Stimulated activated CD4-positive, alpha-beta T cell treated with anti-CD3 and anti-CD28 coated beads, Interleukin-1b, Interleukin-23, amount 100 ng/mL, for 24 hours (primary cell): ENCODE data around the gene CDH4.

Source experiments
- DNase-seq, 4 experiments: peaks; one replicate each; pipeline ENCODE4 v3.0.0-alpha.2; 2020; ENCODE audit warnings: low read depth in 4 of 4, low spot score in 1 of 4

The CDH4 gene

GRCh38 chr20:61571916-61572711 lies 320.1 kb downstream of the CDH4 start:
- no peak for DNase-seq

- DNase-seq = no peak
These were observed 320.7 kb downstream of the CDH4 start for GRCh38 chr20:61572789-61573188.

GRCh38 chr20:61573415-61574305 lies 321.6 kb downstream of the CDH4 start:
- no peak for DNase-seq

GRCh38 chr20:61575151-61575937 lies 323.3 kb downstream of the CDH4 start:
- DNase-seq = no peak

GRCh38 chr20:61576372-61576771 lies 324.3 kb downstream of the CDH4 start:
- no peak for DNase-seq

- DNase-seq = no peak
These were observed 325.0 kb downstream of the CDH4 start for GRCh38 chr20:61577065-61577464.

- no peak for DNase-seq
These were observed 327.8 kb downstream of the CDH4 start for GRCh38 chr20:61579908-61580307.

- no peak for DNase-seq
These were observed 329.1 kb downstream of the CDH4 start for GRCh38 chr20:61580958-61581824.

- DNase-seq = no peak
These were observed 329.7 kb downstream of the CDH4 start for GRCh38 chr20:61581825-61582188.

- no peak for DNase-seq
These were observed 330.3 kb downstream of the CDH4 start for GRCh38 chr20:61582196-61582923.

- DNase-seq = no peak
These were observed 331.3 kb downstream of the CDH4 start for GRCh38 chr20:61583356-61583755.

GRCh38 chr20:61584851-61585250 lies 332.8 kb downstream of the CDH4 start:
- DNase-seq = no peak

- no peak for DNase-seq
These were observed 333.7 kb downstream of the CDH4 start for GRCh38 chr20:61585764-61586163.

- DNase-seq = no peak
These were observed 335.0 kb downstream of the CDH4 start for GRCh38 chr20:61587036-61587435.

- no peak for DNase-seq
These were observed 335.7 kb downstream of the CDH4 start for GRCh38 chr20:61587681-61588289.

- DNase-seq = no peak
These were observed 336.6 kb downstream of the CDH4 start for GRCh38 chr20:61588411-61589385.

- no peak for DNase-seq
These were observed 338.2 kb downstream of the CDH4 start for GRCh38 chr20:61590236-61590635.

GRCh38 chr20:61593516-61593915 lies 341.5 kb downstream of the CDH4 start:
- no peak for DNase-seq
